C4-2B (cell line): Measurements from ENCODE around the gene CERK.
"Not testable (repeated sequence)": the region's sequence is repeated elsewhere in the genome, so short reads cannot be mapped to it uniquely, and the experiment has no call there.

ENCODE experiments used
- H3K27ac ChIP-seq: fragments of 450-650 bp; 2 replicates; pipeline ENCODE4 v1.5.1; 2017
- ZFX ChIP-seq: fragments of 450-650 bp; IDR thresholded peaks from 2 replicates; pipeline ENCODE4 v1.6.1; 2017
- TF ChIP-seq, protein P1 (sequence below): fragments of 450-650 bp; conservative IDR thresholded peaks from 2 replicates; pipeline ENCODE4 v1.5.1; 2017; ENCODE audit warnings: mild to moderate bottlenecking

The CERK gene, protein sequence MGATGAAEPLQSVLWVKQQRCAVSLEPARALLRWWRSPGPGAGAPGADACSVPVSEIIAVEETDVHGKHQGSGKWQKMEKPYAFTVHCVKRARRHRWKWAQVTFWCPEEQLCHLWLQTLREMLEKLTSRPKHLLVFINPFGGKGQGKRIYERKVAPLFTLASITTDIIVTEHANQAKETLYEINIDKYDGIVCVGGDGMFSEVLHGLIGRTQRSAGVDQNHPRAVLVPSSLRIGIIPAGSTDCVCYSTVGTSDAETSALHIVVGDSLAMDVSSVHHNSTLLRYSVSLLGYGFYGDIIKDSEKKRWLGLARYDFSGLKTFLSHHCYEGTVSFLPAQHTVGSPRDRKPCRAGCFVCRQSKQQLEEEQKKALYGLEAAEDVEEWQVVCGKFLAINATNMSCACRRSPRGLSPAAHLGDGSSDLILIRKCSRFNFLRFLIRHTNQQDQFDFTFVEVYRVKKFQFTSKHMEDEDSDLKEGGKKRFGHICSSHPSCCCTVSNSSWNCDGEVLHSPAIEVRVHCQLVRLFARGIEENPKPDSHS

DNA sequence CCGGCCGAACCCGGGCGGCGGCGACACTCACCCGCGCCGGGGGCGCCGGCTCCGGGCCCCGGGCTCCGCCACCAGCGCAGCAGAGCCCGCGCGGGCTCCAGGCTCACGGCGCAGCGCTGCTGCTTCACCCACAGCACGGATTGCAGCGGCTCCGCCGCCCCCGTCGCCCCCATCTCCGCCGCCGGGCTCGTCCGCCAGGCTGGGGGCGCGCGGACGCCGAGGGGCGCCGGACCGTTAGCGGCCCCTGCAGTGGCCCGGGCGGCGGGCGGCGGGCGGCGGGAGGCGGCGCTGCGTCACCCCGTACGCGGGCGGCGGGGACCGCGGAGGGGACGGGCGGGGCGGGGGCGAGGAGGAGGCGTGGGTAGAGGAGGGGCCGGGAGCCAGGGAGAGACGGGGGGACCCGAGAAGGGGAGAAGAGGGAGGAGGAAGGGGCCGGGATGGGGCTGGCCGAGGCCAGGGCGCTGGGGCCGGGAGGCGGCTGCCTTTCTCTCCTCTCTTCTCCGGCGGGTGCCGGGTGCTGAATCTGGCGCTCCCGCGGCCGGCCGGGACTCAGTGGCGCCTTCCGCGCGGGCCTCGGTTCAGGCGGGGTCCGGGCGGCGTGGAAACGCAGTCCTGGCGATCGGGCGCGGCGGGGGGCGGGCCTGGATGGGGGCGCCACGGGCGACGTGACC lies at the start of gene CERK:
Gene CERK (minus strand): TSS at position 277 of the 671 bp plus-strand sequence. CDS start 104 bp downstream, at position 173.
- no peak within 1 kb of the TSS; the same call in 1 of the 2 replicates for H3K27ac ChIP-seq
- TF ChIP-seq ZFX = no peak

DNA sequence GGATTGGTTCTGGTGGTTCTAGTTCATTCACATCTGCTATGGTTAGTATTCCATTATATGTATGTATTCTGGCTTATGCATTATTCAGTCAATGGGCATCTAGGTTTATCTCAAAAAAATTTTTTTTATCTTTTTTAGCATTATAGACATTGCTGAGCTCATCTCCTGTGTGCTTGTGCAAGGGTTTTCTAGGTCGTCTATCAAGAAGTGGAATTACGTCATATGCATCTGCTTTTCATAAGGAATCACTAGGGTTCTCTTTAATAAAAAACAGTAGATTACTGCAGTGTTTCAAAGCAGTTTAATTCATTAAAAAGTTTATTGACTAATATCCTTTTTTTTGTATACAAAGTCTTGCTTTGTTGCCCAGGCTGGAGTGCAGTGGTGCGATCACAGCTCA lies 45.7 kb upstream of the CERK start:
- no peak for TF ChIP-seq ZFX
- TF ChIP-seq, protein P1, sequence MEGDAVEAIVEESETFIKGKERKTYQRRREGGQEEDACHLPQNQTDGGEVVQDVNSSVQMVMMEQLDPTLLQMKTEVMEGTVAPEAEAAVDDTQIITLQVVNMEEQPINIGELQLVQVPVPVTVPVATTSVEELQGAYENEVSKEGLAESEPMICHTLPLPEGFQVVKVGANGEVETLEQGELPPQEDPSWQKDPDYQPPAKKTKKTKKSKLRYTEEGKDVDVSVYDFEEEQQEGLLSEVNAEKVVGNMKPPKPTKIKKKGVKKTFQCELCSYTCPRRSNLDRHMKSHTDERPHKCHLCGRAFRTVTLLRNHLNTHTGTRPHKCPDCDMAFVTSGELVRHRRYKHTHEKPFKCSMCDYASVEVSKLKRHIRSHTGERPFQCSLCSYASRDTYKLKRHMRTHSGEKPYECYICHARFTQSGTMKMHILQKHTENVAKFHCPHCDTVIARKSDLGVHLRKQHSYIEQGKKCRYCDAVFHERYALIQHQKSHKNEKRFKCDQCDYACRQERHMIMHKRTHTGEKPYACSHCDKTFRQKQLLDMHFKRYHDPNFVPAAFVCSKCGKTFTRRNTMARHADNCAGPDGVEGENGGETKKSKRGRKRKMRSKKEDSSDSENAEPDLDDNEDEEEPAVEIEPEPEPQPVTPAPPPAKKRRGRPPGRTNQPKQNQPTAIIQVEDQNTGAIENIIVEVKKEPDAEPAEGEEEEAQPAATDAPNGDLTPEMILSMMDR = no peak
- H3K27ac ChIP-seq = no peak overlapping the region

DNA sequence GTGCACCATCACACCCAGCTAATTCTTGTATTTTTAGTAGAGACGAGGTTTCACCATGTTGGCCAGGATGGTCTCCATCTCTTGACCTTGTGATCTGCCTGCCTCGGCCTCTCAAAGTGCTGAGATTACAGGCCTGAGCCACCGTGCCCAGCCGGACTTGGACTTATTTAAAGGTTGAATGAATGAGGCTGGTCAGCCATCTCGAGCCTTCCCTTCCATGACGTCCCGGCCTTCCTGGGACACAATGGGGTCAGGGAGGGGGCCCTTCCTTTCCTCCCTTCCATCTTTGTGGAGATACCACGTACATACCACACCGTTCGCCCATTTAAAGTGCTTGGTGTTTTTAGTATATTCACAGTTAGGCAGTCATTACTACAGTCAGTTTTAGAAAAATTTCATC lies 44.1 kb upstream of the CERK start:
- H3K27ac ChIP-seq = not testable (repeated sequence)

DNA sequence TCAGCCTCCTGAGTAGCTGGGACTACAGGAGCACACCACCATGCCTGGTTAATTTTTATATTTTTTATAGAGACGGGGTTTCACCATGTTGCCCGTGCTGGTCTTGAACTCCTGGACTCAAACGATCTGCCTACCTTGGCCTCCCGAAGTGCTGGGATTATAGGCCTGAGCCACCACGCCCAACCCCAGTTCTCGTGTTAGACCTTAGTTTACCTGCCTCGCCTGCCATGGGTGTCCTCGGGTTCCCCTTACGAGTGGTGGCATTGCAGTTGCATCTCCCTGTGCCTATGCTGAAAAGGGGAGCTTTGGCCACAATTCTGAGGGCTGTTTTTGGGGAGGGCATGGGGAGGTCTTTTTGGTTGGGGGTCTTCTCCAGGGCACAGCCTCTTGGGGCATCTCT lies 43.2 kb upstream of the CERK start:
- H3K27ac ChIP-seq = no peak overlapping the region
- no peak for TF ChIP-seq ZFX
- TF ChIP-seq, protein P1 = no peak

DNA sequence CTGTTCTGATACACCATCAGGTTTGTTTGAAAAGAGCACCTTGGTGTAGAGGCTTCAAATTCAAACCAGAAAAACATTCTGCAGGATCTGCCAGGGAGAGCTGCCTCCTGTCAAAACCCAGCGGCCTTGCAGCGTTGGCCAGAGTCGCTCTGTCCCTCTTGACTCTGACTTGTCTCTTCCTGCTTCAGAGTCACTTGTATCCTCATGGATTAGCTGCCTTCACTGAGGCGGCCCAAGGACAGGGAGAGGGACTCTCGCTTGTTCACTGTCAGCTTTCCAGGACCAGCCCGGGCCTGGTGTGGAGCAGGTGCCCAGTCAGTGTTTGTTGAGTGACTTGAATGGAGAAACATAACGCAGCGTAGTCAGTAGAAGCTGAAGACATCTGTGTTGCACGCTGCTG lies 42.4 kb upstream of the CERK start:
- TF ChIP-seq ZFX = no peak
- TF ChIP-seq, protein P1 = no peak
- H3K27ac ChIP-seq = no peak overlapping the region

DNA sequence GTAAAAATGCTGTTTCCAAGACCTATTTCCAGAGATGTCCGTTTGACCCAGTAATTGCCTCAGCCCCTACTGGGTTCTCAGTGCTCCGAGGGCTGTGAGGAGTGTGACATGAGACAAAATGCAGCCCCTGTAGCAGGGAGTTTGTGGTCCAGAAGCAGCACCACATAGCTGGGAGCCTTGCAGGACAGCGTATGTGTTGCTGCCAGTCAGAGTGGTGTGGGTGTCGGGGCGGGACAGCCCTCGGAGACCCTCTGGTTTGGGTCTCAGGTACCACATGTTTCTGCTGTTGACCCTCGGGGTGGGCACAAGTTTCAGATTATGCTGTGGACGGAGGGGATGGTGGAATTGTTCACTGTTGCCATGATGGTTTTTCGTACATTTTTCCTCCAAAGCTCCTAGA lies 41.6 kb upstream of the CERK start:
- no peak overlapping the region for H3K27ac ChIP-seq
- no peak for TF ChIP-seq ZFX
- TF ChIP-seq, protein P1 = no peak

DNA sequence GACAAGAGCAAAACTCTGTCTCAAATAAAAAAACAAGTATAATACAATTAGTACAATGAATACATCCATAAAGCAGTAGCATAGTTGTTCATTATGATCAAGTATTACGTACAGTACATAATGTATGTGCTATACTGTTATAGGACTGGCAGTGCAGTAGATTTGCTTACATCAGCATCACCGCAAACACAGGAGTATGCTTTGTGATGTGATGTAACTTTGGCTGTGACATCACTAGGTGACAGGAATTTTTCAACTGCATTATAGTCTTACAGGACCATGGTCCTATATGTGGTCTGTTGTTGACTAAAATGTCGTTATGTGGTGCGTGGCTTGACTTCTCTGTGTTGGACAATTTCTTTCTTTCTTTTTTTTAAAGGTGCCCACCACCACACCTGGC lies 41.0 kb upstream of the CERK start:
- TF ChIP-seq ZFX = no peak
- TF ChIP-seq, protein P1 = no peak
- no peak overlapping the region for H3K27ac ChIP-seq

DNA sequence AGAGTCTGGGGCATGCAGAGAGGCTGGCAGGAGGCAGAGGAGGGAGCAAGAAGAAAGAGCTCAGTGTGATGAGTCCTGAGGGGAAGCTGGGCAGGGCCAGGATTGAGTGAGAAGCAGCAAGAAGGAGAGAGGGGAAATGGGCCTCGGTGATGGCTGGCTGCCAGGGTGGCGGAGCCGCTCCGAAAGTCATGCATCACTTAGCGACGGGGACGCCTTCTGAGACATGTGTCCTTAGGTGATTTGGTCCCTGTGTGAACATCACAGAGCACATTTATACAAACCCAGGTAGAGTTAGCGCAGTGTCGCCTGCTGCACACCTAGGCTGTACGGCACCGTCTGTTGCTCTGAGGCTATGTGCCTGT lies 39.5 kb upstream of the CERK start:
- no peak overlapping the region for H3K27ac ChIP-seq
- no peak for TF ChIP-seq ZFX
- TF ChIP-seq, protein P1 = no peak
